Measurements from ENCODE around the gene DDX49. TPM values are rescaled to one million over a fixed set of nuclear protein-coding genes. Genes with fewer than 3 reads are reported as not detected.
"Not testable (repeated sequence)": the region's sequence is repeated elsewhere in the genome, so short reads cannot be mapped to it uniquely, and the experiment has no call there.

The DDX49 gene
- total RNA-seq, 1 experiment from 2014 or later = 70.9 TPM

- no peak for DNase-seq (ENCODE audit: low spot score)
Observed at GRCh38 chr19:18895824-18896341, 23.6 kb upstream of the DDX49 start, which contains the start of gene CERS1. Gene CERS1 (minus strand): TSS chr19:18896158. CDS start chr19:18896072, 86 bp downstream.

GRCh38 chr19:18896421-18896841, 23.1 kb upstream of the DDX49 start:
- DNase-seq (ENCODE audit: low spot score) = no peak

- DNase-seq (ENCODE audit: low spot score) = no peak
Observed at GRCh38 chr19:18897094-18898029, 22.2 kb upstream of the DDX49 start.

- DNase-seq (ENCODE audit: low spot score) = no peak
Observed at GRCh38 chr19:18898081-18898606, 21.4 kb upstream of the DDX49 start.

GRCh38 chr19:18898607-18899408, 20.7 kb upstream of the DDX49 start:
- no peak for DNase-seq (ENCODE audit: low spot score)

- no peak for DNase-seq (ENCODE audit: low spot score)
Observed at GRCh38 chr19:18899624-18900560, 19.6 kb upstream of the DDX49 start.

GRCh38 chr19:18900700-18901481, 18.6 kb upstream of the DDX49 start:
- no peak for DNase-seq (ENCODE audit: low spot score)

GRCh38 chr19:18901491-18901890, 18.0 kb upstream of the DDX49 start:
- DNase-seq (ENCODE audit: low spot score) = no peak

GRCh38 chr19:18902519-18902918, 17.0 kb upstream of the DDX49 start:
- DNase-seq (ENCODE audit: low spot score) = not testable (repeated sequence)

- DNase-seq (ENCODE audit: low spot score) = no peak
Observed at GRCh38 chr19:18903156-18904037, 16.1 kb upstream of the DDX49 start.

GRCh38 chr19:18904334-18905057, 15.0 kb upstream of the DDX49 start:
- DNase-seq (ENCODE audit: low spot score) = no peak

GRCh38 chr19:18905058-18905456, 14.5 kb upstream of the DDX49 start:
- DNase-seq (ENCODE audit: low spot score) = no peak

GRCh38 chr19:18905513-18906236, 13.8 kb upstream of the DDX49 start:
- DNase-seq (ENCODE audit: low spot score) = no peak

GRCh38 chr19:18906605-18907519, 12.7 kb upstream of the DDX49 start:
- DNase-seq (ENCODE audit: low spot score) = no peak

- DNase-seq (ENCODE audit: low spot score) = no peak
Observed at GRCh38 chr19:18908917-18909619, 10.4 kb upstream of the DDX49 start.

GRCh38 chr19:18910010-18910409, 9.5 kb upstream of the DDX49 start:
- DNase-seq (ENCODE audit: low spot score) = no peak

All from H4 (cell line).